ENCODE results near the gene NPTXR. TPM values are rescaled to one million over a fixed set of nuclear protein-coding genes. Genes with fewer than 3 reads are reported as not detected.

The NPTXR gene
- total and polyA plus RNA-seq, 4 donors, result 0.05 to 0.45 (median 0.16) TPM

GRCh38 chr22:38784035-38784434 lies 59.8 kb downstream of the NPTXR start:
- TF ChIP-seq GABPA (IDR thresholded peaks at IDR 0.05 in 1 of 2, conservative IDR thresholded peaks at IDR 0.05 in 1 of 2) (no peak), RXRA (IDR thresholded peaks at IDR 0.05) (no peak)
- H3K9me3 ChIP-seq (ENCODE audit: control insufficient read depth in 4 of 4, low read length in 3 of 4), result no peaks in the 10 kb centered on the region
- H3K4me3 ChIP-seq (ENCODE audit: low read depth in 1 of 3, low read length in 3 of 3), result no peak overlapping the region
- no peaks in the 10 kb centered on the region for H3K27me3 ChIP-seq (ENCODE audit: control insufficient read depth in 4 of 4, insufficient read depth in 4 of 4, low read length in 3 of 4)
- no peak overlapping the region for H3K27ac ChIP-seq (ENCODE audit: low read depth in 1 of 2, low read length in 2 of 2)
- no peaks in the 10 kb centered on the region for H3K4me1 ChIP-seq (ENCODE audit: control insufficient read depth in 4 of 4, insufficient read depth in 4 of 4, low read length in 3 of 4)
- no peak for DNase-seq (ENCODE audit: low spot score)
- 95% methylated on average over 15 of the region's 15 CpGs for WGBS
- H3K9ac ChIP-seq (ENCODE audit: low read depth in 1 of 2, low read length in 2 of 2), result no peak overlapping the region
- peaks cover 1 to 11% (median 5%) of the 10 kb centered on the region in 4 donors for H3K36me3 ChIP-seq (ENCODE audit: control insufficient read depth in 4 of 4, insufficient read depth in 3 of 4, low read depth in 1 of 4, low read length in 3 of 4)

DNA sequence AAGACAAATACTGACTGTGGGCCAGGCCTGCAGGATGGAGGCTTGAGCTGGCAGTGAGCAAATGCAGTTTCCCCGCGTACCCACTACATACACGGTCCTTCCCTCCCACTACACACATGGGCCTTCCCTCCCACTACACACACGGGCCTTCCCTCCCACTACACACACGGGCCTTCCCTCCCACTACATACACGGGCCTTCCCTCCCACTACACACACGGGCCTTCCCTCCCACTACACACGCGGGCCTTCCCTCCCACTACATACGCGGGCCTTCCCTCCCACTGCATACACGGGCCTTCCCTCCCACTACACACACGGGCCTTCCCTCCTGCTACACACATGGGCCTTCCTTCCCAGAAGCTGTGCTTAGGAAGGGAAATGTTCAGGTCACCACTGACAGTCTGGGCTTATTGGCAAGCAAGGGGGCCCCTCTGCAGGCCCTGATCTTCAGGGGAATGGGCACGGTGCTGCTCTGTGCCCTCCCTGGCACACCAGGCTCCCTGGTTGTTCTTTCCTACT lies 60.7 kb downstream of the NPTXR start:
- Histone ChIP-seq H3K27me3 (ENCODE audit: control insufficient read depth in 4 of 4, insufficient read depth in 4 of 4, low read length in 3 of 4) (no peaks in the 10 kb centered on the region), H3K9ac (ENCODE audit: low read depth in 1 of 2, low read length in 2 of 2) (no peak overlapping the region), H3K4me1 (ENCODE audit: control insufficient read depth in 4 of 4, insufficient read depth in 4 of 4, low read length in 3 of 4) (no peaks in the 10 kb centered on the region), H3K9me3 (ENCODE audit: control insufficient read depth in 4 of 4, low read length in 3 of 4) (no peaks in the 10 kb centered on the region), H3K27ac (ENCODE audit: low read depth in 1 of 2, low read length in 2 of 2) (no peak overlapping the region), H3K4me3 (ENCODE audit: low read depth in 1 of 3, low read length in 3 of 3) (no peak overlapping the region), H3K36me3 (ENCODE audit: control insufficient read depth in 4 of 4, insufficient read depth in 3 of 4, low read depth in 1 of 4, low read length in 3 of 4) (peaks cover 1 to 11% (median 5%) of the 10 kb centered on the region in 4 donors)
- TF ChIP-seq RXRA (IDR thresholded peaks at IDR 0.05) (no peak), SP1 (IDR thresholded peaks at IDR 0.05) (no peak), FOXA2 (IDR thresholded peaks at IDR 0.05) (no peak), YY1 (IDR thresholded peaks at IDR 0.05) (no peak), JUND (IDR thresholded peaks at IDR 0.05) (no peak), EGR1 (IDR thresholded peaks at IDR 0.05; ENCODE audit: low read depth in 2 of 2) (no peak), RAD21 (IDR thresholded peaks at IDR 0.05) (no peak), MAX (IDR thresholded peaks at IDR 0.05) (no peak), TAF1 (conservative IDR thresholded peaks at IDR 0.05) (no peak), HNF4A (conservative IDR thresholded peaks at IDR 0.05) (no peak), GABPA (IDR thresholded peaks at IDR 0.05 in 1 of 2, conservative IDR thresholded peaks at IDR 0.05 in 1 of 2) (no peak)
- TF ChIP-seq, protein P1, sequence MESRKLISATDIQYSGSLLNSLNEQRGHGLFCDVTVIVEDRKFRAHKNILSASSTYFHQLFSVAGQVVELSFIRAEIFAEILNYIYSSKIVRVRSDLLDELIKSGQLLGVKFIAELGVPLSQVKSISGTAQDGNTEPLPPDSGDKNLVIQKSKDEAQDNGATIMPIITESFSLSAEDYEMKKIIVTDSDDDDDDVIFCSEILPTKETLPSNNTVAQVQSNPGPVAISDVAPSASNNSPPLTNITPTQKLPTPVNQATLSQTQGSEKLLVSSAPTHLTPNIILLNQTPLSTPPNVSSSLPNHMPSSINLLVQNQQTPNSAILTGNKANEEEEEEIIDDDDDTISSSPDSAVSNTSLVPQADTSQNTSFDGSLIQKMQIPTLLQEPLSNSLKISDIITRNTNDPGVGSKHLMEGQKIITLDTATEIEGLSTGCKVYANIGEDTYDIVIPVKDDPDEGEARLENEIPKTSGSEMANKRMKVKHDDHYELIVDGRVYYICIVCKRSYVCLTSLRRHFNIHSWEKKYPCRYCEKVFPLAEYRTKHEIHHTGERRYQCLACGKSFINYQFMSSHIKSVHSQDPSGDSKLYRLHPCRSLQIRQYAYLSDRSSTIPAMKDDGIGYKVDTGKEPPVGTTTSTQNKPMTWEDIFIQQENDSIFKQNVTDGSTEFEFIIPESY (IDR thresholded peaks at IDR 0.05), result no peak
- 82% methylated on average over 14 of the region's 14 CpGs for WGBS
- no peak for DNase-seq (ENCODE audit: low spot score)

DNA sequence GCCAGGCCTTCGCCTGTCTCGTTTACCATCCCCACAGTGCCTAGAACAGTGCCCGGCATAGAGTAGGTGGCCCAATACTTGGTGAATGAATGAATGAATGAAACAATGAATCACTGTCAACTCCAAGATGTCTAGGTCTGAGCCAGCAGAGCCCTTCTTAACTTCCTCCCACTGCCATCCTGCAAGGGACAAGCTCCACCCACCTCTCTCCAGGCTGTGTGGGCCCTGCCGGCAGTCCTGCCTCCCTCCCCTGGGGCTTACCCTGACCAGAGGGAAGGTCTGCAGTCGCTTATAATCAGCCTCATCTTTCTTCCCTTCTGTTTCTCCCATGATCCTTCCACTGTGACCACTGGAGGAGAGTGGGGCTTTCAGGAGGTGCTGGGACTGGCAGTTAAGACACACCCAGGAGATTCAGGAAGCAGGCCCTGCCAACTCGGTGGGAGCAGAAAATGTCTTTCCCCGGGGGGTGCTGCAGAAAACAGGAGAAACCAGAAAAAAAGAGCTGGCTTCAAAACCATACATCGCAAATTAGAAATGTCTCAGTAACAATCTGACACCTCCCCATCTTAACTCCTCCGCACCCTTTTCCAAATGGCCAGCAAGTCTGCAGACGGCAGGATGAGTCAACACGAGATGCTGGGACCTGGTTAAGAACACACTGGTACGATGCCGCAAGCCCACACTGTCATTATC lies 61.3 kb downstream of the NPTXR start:
- H3K27ac ChIP-seq (ENCODE audit: low read depth in 1 of 2, low read length in 2 of 2), result no peak overlapping the region
- DNase-seq (ENCODE audit: low spot score), result no peak
- TF ChIP-seq YY1 (IDR thresholded peaks at IDR 0.05) (no peak), EGR1 (IDR thresholded peaks at IDR 0.05; ENCODE audit: low read depth in 2 of 2) (no peak), RXRA (IDR thresholded peaks at IDR 0.05) (no peak)
- H3K4me1 ChIP-seq (ENCODE audit: control insufficient read depth in 4 of 4, insufficient read depth in 4 of 4, low read length in 3 of 4), result no peaks in the 10 kb centered on the region
- H3K4me3 ChIP-seq (ENCODE audit: low read depth in 1 of 3, low read length in 3 of 3), result no peak overlapping the region
- 85% methylated on average over 13 of the region's 13 CpGs for WGBS
- H3K36me3 ChIP-seq (ENCODE audit: control insufficient read depth in 4 of 4, insufficient read depth in 3 of 4, low read depth in 1 of 4, low read length in 3 of 4), result peaks cover under 1 to 11% (median 4%) of the 10 kb centered on the region in 4 donors
- H3K27me3 ChIP-seq (ENCODE audit: control insufficient read depth in 4 of 4, insufficient read depth in 4 of 4, low read length in 3 of 4), result no peaks in the 10 kb centered on the region
- no peak overlapping the region for H3K9ac ChIP-seq (ENCODE audit: low read depth in 1 of 2, low read length in 2 of 2)
- H3K9me3 ChIP-seq (ENCODE audit: control insufficient read depth in 4 of 4, low read length in 3 of 4), result no peaks in the 10 kb centered on the region

Measured in liver (tissue), 9 donors.